Measurements from ENCODE around the gene ADGB.
"Not testable (repeated sequence)": the region's sequence is repeated elsewhere in the genome, so short reads cannot be mapped to it uniquely, and the experiment has no call there.

ADGB gene

DNA sequence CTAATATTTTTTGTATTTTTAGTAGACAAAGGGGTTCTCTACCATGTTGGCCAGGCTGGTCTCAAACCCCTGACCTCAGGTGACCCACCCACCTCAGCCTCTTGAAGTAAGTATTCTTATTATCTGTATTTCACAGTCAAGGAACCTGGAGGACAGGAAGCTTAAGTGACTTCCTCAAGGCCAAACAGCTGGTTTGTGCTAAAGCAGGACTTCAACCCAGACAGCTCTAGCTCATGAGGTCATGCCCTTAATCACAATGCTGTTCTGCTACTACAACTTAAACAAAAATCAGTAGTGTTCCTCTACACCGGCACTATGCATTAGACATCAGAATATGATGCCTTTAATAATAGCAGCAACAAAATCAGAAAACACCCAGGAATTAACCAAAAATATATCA is 168.9 kb downstream of the ADGB start:
- DNase-seq (ENCODE audit: low read depth in 3 of 3) = no peak

DNA sequence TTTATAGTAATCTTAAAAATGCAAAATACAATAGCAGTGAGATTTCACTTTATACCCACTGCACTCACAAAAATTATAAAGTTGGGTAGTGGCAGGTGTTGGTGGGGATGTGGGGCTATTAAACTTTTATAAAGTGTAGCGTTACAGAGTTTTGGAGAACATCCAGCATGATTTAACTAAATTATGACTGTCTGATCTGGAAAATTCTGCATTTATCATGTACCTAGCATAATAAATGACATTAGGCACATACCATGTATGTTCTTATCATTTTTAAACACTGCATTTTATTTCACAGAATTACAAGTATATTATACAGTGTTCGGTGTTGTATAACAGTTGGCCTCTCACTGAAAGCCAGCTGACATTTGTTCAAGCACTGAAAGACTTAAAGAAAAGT is 169.9 kb downstream of the ADGB start:
- no peak for DNase-seq (ENCODE audit: low read depth in 3 of 3)

DNA sequence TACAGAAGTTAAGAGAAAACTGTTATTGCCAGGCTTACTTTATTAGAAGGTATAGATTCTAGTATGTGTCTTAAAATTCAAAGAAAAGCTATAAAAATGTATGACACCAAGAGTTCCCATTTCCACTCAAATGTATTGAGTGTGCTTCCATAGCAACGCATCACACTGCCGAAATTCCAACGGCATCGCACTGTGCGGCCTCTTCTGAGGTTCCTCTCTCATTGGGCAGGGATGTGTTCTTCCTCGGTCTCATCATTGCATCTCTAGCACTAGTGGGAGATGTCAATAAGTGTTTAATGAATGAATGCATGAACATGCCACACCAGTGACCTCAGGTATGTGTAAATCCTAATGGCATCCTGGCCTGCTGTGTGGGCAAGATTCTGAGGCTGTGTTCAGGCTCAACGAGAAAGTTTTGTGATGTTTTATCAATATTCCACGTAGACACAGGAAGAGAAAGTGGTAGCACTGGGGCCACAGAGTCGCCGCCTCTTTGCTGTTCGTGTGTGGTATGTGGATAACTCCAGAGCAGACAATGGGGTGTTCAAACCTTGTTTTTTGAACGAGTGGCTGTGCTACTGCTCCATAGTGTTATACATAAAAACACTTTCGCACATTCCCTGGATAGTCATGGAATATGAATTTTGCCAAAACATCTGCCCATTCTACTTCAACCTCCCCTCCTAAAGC is 171.6 kb downstream of the ADGB start:
- no peak for DNase-seq (ENCODE audit: low read depth in 3 of 3)

DNA sequence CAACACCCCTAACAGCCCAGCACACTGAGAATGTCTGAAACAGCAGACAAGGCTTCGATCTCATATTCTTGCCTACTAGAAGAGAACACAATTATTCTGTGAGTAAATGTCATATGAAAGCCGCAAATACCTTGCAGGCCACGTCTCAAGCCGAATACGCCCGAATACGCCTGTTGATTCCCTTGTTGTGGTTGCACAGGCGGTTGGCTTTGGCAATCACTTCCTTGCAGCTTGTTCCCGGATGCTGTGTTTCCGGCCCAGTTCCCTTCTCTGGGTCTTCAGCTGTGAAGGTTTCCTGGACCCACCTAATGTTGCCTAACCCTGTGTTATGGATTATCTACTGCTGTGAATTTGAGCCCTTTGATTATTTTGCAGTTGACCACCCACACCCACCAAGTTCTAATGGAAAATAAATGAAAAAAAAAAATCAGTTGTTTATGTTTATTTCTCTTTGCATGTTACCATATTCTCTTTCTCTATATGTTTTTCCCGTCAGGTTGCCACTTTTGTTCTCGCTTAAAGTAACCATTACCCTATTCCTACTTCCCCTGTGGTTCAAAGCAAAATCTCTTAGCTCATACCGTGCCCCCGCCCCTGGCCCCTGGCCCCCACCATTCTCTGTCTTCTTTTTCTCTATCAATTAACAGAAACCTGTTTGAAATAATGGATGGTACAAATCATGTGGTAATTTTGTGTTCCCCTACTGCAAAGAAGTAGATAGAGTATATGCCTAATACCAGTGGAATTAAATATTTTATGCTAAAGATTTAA is 172.4 kb downstream of the ADGB start:
- DNase-seq (ENCODE audit: low read depth in 3 of 3) = peak in 1 of 3 experiments; percentile 52

DNA sequence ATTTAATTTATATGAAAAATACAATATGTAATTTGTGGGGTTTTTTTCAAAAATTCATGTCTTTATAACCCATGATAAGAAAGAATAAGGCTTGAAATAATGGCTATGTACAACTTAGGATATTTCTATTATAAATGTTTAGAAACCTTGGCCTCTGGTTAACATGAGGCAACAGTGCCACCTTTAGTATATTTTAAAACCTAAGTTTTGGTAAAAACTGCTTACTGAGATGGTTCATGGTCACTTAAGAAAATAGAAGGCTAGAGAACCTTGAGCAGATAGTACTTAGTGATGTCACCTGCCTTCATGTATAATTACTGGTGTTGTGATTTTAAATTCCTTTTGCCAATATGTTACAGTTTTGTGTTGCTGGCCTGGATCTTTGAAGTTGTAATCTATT is 176.4 kb downstream of the ADGB start:
- no peak for DNase-seq (ENCODE audit: low read depth in 3 of 3)

DNA sequence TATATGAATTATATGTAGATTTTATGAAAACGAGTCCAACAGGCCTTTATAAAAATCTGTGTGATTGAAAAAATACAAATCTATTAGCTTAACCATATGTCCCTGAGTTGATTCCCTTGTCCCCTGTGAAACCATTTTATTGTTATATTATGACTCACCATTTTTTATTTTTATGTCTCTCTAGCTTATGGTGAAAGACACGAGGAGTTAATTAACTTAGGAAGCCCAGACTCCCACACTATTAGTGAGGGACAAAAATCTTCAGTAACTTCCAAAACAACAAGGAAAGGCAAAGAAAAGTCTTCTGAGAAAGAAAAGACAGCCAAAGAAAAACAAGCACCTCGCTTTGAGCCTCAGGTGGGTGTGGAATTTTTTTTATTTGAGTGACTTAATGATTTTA is 183.1 kb downstream of the ADGB start:
- no peak for DNase-seq (ENCODE audit: low read depth in 3 of 3)

DNA sequence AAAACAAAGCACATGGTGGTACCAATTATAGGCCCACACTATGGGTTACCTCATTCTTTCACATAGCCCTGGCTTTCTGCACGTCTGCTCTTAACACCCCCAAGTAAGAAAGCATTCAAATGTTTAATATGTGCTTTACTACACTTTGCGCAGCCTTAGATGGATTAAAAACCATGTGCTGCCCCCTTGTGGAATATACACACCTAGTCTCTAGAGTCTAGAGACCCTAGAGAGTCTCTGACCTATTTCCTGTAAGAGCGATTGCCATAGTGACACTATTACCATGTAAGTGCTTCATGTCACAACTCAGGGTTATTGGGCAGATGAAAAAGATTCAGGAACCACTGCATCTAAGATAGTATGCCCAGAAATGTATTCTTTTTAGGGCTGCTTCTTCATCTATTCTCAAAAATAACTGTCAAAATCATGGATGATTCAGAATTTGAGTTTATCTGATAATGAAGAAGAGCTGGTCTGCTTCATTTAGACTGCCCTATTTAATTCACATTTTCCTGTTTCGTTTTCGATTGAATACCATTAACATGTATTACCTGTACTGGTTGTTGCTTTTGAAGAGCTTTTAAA is 186.3 kb downstream of the ADGB start:
- DNase-seq (ENCODE audit: low read depth in 3 of 3) = no peak

DNA sequence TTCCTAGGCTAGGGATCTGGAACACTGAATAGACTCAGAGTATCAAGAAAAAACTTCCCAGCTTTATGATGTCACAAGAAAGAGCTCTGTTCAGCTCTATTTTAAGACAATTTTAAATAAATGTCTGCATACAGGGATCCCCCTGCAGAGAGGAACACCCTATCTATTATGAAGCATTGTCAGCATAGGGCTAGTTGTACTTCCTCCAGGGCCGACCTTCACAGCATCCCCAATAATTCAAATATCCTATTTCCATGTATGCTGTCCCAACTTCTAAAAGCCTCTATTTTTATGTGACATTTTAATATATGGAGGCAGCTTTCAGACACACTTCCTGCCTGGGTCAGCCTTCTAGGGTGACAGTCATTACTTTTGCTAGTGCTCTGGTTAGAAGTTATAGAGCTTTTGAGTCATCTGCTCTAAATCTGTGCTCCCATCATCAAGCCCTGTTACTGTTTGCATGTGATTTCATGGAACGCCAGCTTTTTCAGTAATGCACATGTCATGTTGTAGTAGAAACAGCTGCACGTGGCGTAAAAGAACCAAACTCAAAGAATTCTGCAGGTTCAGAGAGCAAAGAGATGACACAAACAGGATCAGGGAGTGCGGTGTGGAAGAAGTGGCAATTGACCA is 189.2 kb downstream of the ADGB start:
- no peak for DNase-seq (ENCODE audit: low read depth in 3 of 3)

DNA sequence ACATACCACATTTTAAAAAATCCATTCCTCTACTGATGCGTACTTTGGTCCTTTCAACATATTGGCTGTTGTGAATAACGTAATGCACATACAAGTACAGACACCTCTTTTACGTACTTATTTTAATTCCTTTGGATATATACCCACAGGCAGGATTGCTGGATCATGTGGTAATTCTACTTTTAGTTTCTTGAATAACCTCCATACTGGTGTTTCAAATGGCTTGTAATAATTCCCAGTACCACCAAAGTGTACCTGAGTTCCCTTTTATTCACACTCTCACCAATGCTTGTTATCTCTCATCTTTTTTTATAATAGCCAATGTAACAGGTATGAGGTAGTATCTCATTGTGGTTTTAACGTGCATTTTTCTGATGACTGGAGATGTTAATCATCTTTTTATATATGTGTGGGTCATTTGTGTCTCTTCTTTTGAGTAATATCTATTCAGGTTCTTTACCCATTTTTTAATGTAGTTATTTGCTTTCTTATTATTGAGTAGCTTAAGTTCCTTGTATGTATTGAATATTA is 191.9 kb downstream of the ADGB start:
- no peak for DNase-seq (ENCODE audit: low read depth in 3 of 3)

DNA sequence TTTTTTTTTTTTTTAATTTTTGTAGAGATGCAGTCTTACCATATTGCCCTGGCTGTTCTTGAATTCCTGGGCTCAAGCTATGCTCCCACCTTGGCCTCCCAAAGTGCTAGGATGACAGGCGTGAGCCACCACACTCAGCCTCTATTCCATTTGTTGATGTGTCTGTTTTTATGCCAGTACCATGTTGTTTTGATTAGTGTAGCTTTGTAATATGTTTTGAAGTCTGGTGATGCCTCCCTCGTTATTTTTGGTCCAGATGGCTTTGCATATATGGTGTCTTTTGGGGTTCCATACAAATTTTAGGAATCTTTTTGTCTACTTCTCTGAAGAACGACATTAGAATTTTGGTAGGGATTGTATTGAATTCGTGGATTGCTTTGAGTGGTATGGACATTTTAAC is 193.2 kb downstream of the ADGB start:
- DNase-seq (ENCODE audit: low read depth in 3 of 3) = no peak

DNA sequence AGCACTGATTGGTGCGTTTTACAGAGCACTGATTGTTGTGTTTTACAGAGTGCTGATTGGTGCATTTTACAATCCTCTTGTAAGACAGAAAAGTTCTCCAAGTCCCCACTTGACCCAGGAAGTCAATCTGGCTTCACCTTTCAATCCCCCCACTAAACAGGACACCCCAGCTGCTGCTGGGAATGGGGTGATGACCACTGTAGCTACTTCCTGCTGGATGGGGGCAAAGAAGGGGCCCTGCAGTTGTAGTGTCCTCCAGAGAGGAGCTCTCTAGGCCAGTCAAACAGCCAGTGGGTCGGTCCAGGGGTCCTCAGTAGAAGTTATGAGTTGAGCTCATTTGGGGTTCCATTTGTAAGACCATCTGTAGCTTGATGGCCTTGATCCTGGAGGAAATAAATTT is 194.4 kb downstream of the ADGB start:
- not testable (repeated sequence) for DNase-seq (ENCODE audit: low read depth in 3 of 3)

DNA sequence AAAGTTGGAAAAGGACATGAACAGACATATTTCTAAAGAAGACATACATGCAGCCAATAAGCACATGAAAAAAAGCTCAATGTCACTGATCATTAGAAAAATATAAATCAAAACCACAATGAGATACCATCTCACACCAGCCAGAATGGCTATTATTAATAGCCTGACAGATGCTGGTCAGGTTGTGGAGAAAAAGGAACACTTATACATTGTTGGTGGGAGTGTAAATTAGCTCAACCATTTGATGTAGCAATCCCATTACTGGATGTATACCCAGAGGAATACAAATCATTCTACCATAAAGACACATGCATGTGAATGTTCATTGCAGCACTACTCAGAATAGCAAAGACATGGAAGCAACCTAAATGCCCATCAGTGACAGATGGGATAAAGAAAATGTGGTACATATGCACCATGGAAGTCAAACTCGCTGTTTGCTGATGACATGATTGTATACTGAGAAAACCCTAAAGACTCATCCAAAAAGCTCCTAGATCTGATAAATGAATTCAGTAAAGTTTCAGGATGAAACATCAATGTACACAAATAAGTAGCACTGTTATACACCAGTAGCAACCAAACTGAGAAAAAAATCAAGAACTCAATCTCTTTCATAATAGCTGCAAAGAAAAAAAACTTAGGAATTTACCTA is 196.8 kb downstream of the ADGB start:
- no peak for DNase-seq (ENCODE audit: low read depth in 3 of 3)

DNA sequence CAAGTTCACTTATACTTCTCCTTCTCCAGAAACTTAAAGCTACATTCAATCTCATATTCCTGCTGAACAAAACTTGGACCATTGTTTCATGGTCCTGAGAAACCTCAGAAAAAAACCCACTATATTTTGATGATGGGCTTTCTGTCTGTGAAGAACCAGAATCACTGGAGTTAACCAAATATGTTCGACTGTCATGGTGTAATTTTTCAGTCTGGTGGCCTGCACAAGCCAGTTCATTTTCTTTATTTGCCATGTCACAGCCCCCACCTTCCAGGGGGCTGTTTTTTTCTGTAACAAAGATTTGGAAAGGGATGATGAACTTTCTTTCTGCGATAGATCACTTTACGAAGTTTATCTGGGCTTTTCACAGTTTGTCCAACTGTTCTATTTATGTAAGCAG is 204.4 kb downstream of the ADGB start:
- not testable (repeated sequence) for DNase-seq (ENCODE audit: low read depth in 3 of 3)

DNA sequence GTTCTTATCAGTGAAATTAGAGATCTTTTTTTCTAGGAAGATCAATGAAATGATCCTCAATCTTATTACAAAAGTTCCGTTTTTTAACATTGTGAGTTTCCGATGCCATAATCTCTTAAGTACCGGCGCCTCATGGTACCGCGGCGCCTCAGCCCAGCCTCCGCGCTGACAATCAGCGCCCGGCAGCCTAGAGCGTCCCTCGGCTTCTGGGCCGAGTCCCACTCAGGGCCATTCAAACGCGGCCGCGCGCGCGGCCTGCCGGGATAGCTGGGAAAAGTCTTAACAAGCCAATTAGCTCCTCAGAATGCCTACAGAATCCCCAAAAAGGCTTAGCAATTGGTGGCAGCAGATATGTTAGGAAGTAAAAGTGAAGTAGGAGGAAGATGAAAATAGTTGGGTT is 204.8 kb downstream of the ADGB start:
- no peak for DNase-seq (ENCODE audit: low read depth in 3 of 3)

DNA sequence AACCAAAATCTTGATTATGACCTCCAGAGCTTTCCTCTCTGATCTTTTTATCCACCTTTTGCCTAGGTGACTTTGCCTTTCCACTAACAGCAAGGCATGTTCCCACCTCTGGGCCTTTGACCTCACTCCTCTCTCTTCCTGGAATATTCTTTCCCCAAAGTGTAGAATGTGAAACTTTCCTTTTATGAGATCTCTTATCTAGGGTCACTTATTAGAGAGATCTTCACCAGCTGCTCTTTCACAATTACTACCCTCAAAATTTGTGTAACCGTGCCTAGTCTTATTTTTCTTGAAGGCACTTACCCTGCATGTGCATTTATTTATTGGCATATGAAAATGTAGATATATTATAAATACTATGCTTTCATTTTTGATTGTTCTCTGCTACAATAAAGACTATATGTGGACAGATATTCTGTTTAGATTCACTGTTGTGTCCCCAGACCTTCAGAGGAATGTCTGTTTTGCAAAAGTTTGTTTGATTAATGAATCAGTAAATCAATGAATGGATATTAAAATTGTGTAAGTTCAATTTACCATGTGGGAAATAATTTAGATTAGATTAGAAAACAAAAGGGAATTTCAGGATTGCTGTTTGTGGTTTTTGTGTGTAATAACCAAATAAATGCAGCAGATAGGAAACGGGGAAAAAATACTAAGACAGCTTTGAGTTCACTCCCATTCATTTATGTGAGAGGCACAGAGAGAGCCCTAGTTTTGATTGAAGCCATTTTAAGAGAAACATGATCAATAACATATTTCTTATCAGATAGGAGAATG is 207.0 kb downstream of the ADGB start:
- DNase-seq (ENCODE audit: low read depth in 3 of 3) = no peak

DNA sequence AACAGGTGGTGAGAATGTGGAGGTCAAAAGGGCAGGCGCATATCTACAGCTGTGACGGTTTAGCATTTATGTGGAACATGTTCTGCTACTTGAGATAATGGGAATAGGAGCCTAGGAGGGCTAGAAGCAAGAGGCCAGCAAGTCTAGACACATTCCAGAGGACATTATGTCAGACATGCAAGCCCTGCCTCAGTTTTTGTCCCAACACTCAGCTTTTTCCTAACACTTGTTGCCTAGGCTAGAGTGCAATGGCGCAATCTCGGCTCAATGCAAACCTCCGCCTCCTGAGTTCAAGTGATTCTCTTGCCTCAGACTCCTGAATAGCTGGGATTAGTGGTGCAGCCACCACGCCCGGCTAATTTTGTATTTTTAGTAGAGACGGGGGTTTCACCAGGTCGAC is 210.2 kb downstream of the ADGB start:
- DNase-seq (ENCODE audit: low read depth in 3 of 3) = not testable (repeated sequence)

DNA sequence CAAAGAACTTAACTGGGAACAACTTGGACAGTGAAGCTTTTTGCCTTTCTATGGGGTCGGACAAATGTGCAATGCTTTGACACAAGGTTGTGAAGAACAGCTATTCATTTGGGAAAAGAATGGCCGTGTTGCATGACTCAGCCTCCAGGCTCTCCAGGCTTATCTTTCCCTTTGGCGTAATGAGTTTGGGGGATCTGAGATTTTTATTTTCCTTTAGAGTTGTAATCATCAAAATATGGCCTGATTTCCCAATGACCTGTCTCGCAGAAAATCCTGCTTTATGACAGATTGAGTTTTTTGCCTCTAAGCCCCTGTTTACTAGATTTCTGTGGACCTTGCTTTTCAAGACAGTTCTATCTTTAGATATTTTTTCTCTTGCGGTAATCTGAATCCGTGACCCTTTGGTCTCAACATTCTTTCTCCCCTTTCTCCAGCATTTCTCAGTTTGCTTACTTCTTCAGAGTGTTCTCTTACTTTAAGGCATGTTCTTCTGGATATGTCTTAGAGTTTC is 214.1 kb downstream of the ADGB start:
- not testable (repeated sequence) for DNase-seq (ENCODE audit: low read depth in 3 of 3)

DNA sequence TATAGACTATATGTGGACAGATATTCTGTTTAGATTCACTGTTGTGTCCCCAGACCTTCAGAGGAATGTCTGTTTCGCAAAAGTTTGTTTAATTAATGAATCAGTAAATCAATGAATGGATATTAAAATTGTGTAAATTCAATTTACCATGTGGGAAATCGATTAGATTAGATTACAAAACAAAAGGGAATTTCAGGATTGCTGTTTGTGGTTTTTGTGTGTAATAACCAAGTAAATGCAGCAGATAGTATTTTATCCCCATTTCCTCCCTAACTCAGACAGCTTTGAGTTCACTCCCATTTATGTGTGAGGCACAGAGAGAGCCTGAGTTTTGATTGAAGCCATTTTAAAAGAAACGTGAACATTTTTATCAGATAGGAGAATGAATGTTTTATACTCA is 214.8 kb downstream of the ADGB start:
- DNase-seq (ENCODE audit: low read depth in 3 of 3) = no peak

DNA sequence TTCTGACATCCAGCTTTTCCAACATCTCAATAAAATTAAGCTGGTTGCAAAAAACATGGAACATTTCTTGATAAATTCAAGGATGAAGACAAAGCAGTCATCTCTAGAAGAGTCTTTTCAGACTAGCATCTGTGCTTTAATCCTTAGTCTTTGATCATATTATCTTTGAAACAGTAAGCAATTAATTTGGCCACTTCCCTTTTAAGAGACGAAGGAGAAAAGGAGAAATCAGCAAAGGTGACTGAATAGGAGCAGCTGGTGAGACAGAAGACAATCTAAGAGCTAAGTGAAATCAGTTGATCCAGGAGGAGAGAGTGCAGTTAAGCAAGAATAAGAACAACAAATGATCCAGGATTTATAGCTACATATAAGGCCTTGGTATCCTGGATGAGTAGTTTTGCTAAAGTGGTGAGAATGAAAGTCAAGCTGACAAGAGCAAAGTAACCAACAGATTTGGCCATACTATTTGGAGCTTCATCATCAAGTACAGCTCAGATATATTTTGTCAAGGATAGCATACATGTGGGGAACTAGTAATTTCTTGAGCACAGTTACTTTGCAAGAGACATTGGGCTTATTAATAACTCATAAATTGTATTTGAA is 215.5 kb downstream of the ADGB start:
- DNase-seq (ENCODE audit: low read depth in 3 of 3) = no peak
